OCI-M1 (cell line): ENCODE measurements around the gene GGPS1.
"Not testable (repeated sequence)": the region's sequence is repeated elsewhere in the genome, so short reads cannot be mapped to it uniquely, and the experiment has no call there.

Source experiments
- DNase-seq: peaks from one replicate; lab custom pipeline; 2025; lab: John Stamatoyannopoulos, UW

The GGPS1 gene

DNA sequence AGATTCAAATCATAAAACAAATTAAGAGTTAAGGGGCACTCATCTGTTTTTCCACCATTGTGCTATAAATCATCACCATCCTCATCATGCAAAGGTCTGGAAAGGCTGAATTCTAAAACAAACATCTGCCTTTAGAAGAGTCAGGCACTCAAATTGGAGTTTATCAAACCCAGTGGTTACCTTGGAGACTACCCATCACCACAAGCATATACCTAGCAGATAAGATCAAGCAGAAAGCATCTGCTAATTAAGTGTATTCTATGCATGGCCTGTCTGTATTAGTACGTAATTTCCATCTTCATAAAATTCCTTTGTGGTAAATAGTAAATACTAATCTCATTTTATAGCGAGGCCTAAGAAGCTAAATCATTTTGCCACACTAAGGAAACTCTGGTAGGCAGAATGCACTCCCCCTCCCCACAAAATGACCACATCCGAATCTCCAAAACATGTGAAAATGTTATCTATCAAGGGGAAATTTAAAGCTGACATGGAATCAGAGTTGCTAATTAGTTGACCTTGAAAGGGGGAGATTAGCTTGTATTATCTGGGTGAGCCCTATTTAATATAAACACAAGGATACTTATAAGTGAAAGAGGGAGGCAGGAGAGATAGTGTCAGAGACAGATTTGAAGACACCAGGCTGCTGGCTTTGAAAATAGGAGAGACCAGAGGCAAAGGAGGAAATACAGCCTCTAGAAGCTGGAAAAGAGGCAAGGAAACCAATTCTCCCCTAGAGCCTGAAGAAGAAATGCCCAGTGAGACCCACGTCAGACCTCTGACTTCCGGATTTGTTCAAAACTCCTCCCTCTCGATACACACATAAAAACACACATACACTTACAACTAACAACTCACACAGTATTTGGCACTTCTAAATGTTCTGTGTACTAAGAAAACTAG lies 23.6 kb upstream of the GGPS1 start:
- no peak for DNase-seq

DNA sequence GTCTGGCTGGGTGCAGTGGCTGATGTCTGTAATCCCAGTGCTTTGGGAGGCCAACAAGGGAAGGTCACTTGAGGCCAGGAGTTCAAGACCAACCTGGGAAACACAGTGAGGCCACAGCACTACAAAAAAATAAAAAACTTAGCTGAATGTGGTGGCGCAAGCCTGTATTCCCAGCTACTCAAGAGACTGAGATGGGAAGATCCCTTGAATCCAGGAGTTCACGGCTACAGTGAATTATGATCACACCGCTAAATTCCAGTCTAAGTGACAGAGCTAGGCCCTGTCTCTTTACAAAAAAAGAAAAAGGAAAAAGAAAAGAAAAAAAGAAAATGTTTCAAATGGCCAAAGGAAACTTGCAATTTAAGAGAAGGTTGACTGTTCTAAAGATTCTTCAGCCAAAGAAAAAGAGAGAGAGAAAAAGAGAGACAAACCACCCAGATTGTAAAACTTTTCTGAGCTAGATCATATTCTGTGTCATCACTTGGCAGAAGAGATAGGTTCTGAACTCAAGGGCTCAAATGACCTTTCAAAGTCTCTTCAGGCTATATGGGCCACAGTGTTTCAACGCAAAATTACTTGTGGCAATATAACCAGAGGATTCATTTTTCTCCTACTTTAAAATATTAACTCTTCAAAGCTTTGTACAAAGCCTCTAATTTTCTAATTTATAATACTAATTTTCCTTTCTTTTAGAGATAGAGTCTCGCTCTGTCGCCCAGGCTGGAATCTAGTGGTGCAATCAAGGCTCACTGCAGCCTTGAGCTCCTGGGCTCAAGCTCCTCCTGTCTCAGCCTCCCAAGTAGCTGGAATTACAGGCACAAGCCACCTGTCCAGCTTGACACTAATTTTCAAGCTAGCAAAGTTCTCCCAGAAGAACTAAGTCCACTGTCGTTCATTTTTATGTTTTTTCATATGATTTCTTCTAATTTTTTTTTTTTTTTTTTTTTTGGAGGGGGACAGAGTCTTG lies 20.9 kb upstream of the GGPS1 start:
- DNase-seq, result no peak

DNA sequence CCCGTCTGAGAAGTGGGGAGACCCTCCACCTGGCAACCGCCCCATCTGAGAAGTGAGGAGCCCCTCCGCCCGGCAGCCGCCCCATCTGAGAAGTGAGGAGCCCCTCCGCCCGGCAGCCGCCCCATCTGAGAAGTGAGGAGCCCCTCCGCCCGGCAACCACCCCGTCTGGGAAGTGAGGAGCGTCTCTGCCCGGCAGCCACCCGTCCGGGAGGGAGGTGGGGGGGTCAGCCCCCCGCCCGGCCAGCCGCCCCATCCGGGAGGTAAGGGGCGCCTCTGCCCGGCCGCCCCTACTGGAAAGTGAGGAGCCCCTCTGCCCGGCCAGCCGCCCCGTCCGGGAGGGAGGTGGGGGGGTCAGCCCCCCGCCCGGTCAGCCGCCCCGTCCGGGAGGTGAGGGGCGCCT lies 19.2 kb upstream of the GGPS1 start:
- not testable (repeated sequence) for DNase-seq

DNA sequence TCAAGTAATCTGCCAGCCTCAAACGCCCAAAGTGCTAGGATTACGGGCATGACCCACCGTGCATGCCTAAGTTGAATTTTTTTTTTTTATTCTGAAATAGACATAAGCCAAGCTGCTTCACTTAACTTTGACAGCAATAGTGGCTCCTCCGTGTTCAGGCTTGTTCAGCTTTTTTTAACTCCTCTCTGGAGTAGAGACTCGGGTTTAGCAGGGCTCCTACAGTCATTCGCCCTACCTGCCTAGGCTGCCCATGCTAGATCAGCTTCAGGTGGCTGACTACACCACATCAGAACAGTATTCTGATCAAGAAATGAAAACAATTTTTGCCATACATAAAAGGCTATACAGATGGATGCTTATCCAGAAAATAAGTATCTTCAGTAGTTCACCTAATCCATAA lies 15.1 kb upstream of the GGPS1 start:
- no peak for DNase-seq

DNA sequence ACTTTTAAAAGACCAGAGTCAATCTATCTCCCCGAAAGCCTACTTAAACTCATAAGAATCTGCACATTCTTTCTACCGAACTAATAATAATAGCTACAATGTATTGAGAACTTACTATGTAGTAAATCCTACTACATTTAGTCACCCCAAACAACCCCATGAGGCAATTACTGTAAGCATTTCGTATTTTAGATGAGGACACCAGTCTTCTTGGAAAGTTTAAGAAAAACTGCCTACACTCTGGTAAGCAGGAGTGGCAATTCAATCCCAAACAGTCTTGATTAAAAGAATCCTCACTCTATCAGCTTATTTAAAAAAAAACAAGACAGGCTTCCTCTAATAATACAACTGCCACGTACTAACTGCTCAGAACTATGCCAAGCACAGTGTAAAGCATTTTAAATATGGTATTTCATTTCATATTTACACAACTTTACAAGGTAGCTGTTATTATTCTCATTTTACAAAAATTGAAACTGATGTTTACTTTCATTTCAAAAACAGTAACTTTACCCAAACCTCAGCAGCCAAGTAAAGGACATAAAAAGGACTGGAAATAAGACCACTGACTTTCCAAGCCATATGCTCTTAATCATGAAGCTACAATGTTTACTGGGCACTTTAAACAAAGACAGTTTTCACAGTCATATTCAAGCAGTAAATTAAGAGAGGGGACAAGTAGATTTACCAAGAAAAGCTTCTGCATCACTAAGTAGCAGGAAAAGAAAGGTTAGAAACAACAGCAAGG lies 14.3 kb upstream of the GGPS1 start:
- no peak for DNase-seq

DNA sequence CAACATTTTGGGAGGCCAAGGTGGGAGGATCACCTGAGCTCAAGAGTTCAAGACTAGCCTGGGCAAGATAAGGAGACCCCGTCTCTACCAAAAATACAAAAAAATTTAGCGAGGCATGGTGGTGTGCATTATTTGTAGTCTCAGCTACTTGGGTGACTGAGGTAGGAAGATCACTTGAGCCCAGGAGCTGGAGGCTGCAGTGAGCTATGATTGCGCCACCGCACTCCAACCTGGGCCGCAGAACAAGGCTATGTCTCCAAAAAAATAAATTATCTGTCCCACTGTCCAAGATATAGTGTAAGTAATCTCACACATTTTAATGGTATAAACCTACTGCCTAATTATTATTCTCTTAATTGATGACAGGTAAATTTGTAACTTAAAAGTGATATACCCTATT lies 13.2 kb upstream of the GGPS1 start:
- DNase-seq, result no peak

DNA sequence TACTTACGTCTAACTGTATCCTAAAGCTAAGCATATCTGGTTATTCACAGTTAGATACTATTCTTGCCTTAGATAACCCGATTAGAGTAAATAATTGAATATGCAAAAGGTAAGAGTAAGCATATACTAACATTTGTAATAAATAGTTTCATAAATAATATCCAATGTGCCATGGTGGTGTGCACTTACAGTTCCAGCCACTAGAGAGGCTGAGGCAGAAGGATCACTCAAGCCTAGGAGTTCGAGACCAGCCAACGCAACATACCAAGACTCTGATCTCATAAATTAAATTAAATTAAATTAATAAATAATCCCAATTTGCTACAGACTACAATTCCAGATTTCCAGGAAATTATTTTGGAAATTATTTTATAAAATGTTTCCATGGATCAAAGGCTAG lies 12.6 kb upstream of the GGPS1 start:
- no peak for DNase-seq

DNA sequence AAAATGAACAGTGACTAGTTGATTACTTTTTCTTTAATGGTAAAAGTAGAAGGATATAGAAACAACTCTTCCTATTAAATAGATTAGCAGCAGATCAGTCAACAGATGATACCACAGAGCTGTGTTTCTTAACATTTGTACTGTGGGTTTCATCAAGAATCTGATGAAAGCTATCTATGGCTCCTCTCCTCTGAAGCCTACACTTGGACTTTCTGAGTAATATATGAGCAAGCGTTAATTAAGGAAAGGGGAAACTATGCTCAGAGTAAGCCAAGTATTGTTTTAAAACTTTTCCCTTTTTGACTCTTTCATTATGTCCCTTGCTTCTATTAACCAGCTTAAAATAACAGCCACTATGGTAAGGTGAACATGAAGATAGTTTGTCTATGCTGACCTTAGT lies 11.2 kb upstream of the GGPS1 start:
- DNase-seq, result peak; percentile 44

DNA sequence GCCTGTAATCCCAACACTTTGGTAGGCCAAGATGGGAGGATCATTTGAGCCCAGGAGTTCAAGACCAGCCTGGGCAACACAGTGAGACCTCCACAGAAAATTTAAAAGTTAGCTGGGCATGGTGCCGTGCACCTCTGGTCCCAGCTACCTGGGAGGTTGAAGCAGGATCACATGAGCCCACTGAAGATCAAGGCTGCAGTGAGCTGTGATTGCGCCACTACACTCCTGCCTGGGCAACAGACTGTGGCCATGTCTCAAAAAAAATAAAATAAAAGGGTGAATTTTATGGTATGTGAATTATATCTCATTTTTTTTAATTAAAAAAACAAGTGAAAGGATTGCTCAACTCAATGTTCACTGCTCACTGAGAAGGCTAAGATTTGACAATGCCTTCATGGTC lies 9.1 kb upstream of the GGPS1 start:
- DNase-seq, result no peak

DNA sequence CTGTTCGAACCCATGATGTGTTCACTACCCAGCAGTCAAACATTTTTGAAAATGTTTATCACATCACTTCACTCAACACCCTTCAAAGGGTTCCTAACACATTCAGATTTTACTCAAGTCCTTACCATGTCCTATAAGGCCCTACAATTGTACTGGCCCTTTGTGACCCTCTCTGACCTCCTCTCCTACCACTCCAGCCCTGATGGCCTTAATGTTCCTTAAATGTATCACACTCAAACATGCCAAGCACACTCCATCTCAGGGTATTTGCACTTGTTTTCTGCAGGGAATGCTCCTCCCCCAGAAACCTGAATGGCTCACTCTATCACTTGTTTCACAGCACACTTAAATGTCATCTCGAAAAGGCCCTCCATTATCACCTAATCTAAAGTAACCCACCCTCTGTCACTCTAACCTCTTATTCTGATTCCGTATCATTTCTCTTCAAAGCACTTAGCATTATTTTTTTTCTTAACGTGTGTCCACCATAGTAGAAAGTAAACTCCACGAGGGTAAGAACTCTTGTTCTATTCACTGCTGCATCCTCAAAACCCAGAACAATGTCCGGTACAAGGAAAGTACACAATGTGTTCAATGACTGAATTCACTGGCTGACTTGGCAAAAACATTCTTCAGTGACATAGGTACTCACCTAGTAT lies 7.7 kb upstream of the GGPS1 start:
- no peak for DNase-seq

DNA sequence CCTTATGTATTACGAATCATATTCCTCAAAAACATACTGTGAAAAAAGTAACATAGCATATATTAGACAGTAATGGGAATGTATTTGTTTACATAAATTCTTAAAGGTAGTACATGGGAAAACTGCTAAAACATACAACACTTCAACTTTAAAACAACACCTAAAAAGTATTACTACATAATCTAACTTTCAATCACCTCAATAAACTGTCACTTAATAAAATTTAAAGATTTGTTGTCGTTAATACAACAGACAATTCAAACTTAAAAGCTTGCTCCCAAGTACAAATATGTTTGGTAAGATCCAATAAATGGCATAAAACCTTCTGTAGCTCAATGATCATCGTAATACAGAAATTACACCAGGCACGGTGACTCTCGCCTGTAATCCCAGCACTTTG lies 4.1 kb upstream of the GGPS1 start:
- no peak for DNase-seq

DNA sequence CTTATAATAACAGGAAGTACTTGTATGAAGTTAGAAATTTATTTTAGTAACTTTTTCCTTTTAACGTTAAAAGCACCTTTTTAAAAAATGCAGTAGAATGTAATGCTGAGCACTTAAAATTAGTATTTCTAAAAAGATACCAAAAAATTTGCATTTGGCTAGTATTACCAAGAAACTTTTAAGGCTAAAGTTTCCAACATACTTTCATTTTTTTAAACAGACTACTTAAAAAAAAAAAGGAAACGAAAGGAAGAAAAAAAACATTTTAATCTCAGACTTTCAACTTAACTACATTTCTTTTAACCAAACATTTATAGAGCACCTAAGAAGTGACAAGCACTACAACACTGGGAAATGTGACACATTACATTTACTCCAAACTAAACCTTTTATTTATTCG lies 3.2 kb upstream of the GGPS1 start:
- no peak for DNase-seq

DNA sequence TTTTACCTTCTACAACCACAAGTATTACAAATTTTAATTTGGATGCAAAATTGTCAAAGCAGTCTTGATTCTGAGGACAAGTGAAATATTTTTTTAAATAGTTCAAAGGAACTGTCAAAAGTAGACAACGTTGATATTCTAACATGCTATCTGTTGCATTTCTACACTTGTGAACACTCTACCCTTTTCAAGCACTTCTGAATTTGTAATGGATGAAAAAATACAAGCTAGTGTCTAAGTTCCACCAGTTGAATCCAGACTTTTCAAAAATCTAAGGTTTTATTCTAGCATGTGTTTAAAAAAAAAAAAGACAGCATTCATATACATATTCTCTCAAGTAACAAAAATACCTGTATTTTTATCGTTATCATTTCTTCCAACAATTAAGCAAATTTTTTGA lies 2.5 kb upstream of the GGPS1 start:
- DNase-seq, result no peak

DNA sequence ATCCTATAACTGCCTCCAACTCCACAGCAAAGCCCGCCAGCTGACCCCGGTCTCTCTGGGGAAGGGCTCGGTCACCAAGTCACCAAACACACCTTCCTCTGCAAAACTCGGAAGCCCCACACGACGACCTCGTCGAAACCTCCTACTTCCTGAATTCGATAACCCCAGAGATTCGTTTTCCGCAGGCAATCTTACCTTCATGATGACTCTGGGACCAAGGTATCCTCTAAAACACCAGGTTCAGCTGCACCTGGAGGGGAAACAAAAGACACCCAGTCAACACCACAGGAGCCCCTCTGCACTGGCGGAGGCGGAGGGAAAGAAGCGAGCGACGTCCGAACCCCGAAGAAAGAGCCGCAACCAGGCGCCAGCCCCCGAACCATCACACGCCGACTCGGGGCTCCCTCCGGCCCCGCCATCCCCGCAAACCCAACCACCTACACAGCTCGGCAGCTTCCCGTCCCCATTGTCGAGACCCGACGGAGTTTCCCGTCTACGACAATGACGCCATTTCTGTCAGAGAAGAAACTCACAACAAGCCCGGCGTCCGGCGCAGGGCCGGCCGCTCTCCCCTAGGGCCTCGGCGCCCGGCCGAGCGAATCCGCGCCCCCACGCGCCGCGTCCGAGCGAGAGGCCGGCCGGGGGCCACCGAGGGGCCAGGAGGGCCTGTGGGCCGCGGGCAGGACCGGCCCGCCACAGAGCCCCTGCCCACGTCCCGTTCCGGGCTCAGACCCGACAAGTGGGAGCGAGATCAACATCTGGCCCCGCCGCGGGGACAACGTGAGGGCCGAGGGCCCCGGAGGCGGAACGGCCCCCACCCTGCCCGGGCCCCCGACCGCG lies 1.4 kb upstream of the GGPS1 start:
- peak; percentile 69 for DNase-seq

DNA sequence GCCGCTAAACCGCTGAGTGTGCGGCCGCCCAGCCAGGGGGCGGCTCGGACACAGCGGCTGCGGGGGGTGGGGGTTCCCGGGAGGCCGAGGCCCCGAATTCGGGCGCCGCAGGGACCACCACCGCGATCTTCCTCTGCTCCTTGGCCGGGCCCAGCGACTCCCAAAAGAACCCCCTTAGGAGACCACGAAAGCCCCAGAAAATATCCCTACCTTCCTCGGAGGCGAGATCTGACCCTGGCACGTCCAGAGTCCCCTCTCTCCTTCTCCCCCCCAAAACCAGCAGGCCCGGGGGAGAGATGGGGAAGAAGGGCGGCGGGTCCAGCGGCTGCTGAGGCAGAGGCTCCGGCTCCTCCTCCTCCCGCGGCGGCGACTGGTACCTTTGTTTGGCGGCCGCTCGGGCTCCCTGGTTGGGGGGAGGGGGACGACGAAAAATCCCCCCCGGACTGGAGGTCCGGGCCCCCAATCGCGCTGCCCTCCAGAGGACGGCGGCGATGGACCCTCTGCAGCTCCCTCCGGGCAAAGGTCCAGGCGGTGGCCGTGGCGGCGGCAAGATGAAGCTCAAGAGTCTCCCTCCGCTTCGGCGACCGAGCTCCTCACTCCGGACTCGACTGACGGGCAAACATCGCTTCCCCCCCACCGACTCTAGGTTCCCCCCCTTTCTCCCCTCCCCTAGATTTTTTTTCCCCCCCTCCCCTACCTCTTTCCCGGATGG lies 655 bp upstream of the GGPS1 start, which contains the start of gene ARID4B:
ARID4B (minus strand) TSS at position 621 of the 712 bp plus-strand sequence. CDS start 1,260 bp downstream, outside the sequence.
- no peak for DNase-seq

DNA sequence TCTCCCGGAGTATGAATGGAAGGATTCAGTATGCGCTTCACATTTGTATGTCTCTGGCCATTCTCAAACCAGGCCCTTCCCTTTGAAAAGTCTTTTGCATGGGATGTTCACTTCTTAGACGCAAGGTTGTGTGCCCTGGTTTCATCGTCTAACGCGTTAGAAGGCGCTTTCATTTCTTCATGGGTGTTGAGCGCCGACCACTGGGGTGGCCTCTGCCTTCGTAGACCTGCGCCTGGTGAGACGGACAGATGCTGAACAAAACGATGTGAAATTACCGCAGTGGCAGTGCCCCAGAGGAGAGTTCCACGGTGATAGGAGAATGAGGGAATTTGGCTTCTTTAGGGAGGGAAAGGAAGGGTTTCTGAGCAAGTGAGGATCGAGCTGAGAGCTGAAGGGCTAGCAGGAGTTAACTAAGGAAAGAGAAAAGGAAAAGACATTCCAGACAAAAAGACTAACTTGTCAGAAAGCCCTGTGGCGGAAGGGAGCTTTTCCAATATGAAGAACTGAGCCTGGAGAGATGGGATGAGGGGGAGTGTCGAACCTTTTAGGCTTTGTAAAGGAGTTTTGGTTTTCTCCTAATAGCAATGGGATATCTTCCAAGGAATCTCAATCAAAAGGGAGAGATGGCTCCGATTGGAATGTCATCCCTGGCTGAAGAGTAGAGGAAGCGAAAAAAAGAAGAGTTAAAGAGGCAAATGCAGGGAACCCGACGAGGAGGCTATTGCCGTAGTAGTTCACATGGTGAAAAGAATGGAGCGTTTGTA lies 951 bp downstream of the GGPS1 start:
- DNase-seq, result peak; percentile 90

DNA sequence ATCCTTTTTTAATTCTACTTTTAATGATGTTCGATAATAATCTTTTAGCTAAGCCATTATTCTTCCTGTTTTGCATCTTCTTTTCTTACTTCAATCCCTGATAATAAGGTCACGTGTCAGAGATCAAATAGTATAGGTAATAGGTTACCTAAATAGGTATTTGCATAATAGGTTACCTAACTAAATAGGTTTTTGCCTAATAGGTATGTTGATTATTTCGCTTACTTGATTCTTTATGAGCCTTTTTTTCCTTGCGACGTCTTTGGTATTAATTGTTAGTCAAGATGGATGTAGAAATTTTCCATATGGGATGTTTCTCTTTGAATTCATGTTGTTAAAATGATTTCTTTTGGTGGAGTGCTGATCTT lies 2.5 kb downstream of the GGPS1 start:
- peak; percentile 50 for DNase-seq

DNA sequence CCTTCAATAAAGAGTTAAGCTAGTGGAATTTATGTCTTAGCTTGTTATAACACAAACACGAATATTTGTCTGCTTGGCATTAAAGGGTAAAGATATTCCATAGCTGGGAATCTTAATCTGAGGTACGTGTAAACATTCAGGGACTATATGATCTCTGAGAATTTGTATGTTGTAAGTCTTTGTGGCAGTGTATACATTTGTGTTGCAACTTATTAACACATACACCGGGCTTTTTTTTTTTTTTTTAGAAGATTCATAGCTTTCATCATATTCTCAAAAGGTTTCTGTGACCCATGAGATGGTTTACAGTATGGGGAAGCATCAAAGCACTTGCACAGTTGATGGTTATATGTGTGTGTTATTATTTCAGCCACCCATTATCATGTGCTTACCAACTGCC lies 3.0 kb downstream of the GGPS1 start:
- peak; percentile 32 for DNase-seq

DNA sequence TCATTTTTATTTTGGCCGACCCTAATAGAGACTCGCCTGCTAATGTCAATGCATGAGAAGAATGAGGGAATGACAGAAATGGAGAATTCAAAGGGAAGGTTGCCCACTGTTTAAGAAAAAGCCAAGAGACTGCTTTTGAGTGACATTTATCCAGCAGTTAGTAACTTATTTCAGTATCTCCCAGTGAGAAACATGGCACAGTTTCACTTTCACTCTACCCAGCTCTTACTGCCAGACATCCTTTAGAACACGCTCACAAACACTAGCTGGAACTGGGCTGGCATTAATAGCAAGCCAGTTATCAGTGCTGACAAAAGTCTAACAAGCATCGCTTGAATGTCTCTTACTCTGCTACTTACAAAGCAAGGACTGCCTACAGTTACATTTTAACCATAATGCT lies 8.5 kb downstream of the GGPS1 start:
- peak; percentile 89 for DNase-seq
